WTC11 (cell line): ENCODE data around the gene MELK. TPM values are rescaled to one million over a fixed set of nuclear protein-coding genes. Genes with fewer than 3 reads are reported as not detected.

Source experiments
- ATAC-seq: fragments of 200-7000 bp; cut with Tn5 transposase; 2 replicates; pipeline ENCODE4 v1.10.0; 2021; ENCODE audit warnings: mild to moderate bottlenecking, moderate library complexity
- CTCF ChIA-PET: fragments of 300-600 bp; sonication (Branson Sonifier 250); formaldehyde crosslinking; loops from one replicate; lab custom pipeline; 2021; ENCODE audit warnings: antibody characterized with exemption; lab: Charles Lee
- POLR2A ChIA-PET: fragments of 350-600 bp; sonication (Branson Sonifier 250); formaldehyde crosslinking; loops from one replicate; lab custom pipeline; 2021; ENCODE audit warnings: antibody characterized with exemption; lab: Charles Lee
- DNase-seq: peaks from one replicate; pipeline ENCODE4 v3.0.0; 2021; ENCODE audit warnings: low spot score
- H3K27ac Mint-ChIP-seq: 2 replicates; pipeline ENCODE4 v1.8.0; 2021; ENCODE audit warnings: mixed read lengths
- H3K27me3 Mint-ChIP-seq: 2 replicates; pipeline ENCODE4 v1.8.0; 2021; ENCODE audit warnings: low read depth, mild to moderate bottlenecking, moderate library complexity, mixed read lengths
- H3K36me3 Mint-ChIP-seq: 2 replicates; pipeline ENCODE4 v1.8.0; 2021; ENCODE audit warnings: mixed read lengths
- H3K4me1 Mint-ChIP-seq: 2 replicates; pipeline ENCODE4 v1.8.0; 2022; ENCODE audit warnings: mixed read lengths
- H3K4me3 Mint-ChIP-seq: 2 replicates; pipeline ENCODE4 v1.8.0; 2021; ENCODE audit warnings: mild to moderate bottlenecking, moderate library complexity, mixed read lengths
- H3K9me3 Mint-ChIP-seq: 2 replicates; pipeline ENCODE4 v1.8.0; 2021; ENCODE audit warnings: mixed read lengths
- AR ChIP-seq: fragments of 250-450 bp; sonication (Bioruptor Pico); IDR thresholded peaks from 2 replicates; pipeline ENCODE4 v1.9.0; 2021; ENCODE audit warnings: mild to moderate bottlenecking
- ATF1 ChIP-seq: sonication (generic); formaldehyde crosslinking; IDR thresholded peaks from 2 replicates; pipeline ENCODE4 v1.8.1; 2023; ENCODE audit warnings: mild to moderate bottlenecking, moderate library complexity, missing genetic modification reagents
- ATF2 ChIP-seq: sonication (generic); formaldehyde crosslinking; IDR thresholded peaks from 2 replicates; pipeline ENCODE4 v1.8.1; 2022; ENCODE audit warnings: low read depth, missing genetic modification reagents, borderline replicate concordance
- CREM ChIP-seq: sonication (generic); formaldehyde crosslinking; IDR thresholded peaks from 2 replicates; pipeline ENCODE4 v1.8.1; 2022; ENCODE audit warnings: mild to moderate bottlenecking, missing genetic modification reagents, moderate library complexity
- EMX1 ChIP-seq: fragments of 250-450 bp; sonication (Bioruptor Pico); IDR thresholded peaks from 2 replicates; pipeline ENCODE4 v1.8.0; 2021; ENCODE audit warnings: mild to moderate bottlenecking
- FOXJ3 ChIP-seq: sonication (generic); formaldehyde crosslinking; IDR thresholded peaks from 2 replicates; pipeline ENCODE4 v1.9.0; 2021; ENCODE audit warnings: missing genetic modification reagents, mild to moderate bottlenecking, borderline replicate concordance
- GRHL2 ChIP-seq: fragments of 250-450 bp; sonication (Bioruptor Pico); IDR thresholded peaks from 2 replicates; pipeline ENCODE4 v1.8.0; 2022; ENCODE audit warnings: mild to moderate bottlenecking, moderate library complexity; ENCODE audit not compliant: insufficient replicate concordance, severe bottlenecking
- HMGA2 ChIP-seq: fragments of 250-450 bp; sonication (Bioruptor Pico); IDR thresholded peaks from 2 replicates; pipeline ENCODE4 v1.4.0; 2021; ENCODE audit warnings: mild to moderate bottlenecking, moderate library complexity
- IRF1 ChIP-seq: sonication (generic); formaldehyde crosslinking; IDR thresholded peaks from 2 replicates; pipeline ENCODE4 v1.8.0; 2023; ENCODE audit warnings: missing genetic modification reagents
- MLX ChIP-seq: sonication (generic); formaldehyde crosslinking; IDR thresholded peaks from 2 replicates; pipeline ENCODE4 v1.8.1; 2023; ENCODE audit warnings: mild to moderate bottlenecking, missing genetic modification reagents, moderate library complexity
- NFE2L1 ChIP-seq: sonication (generic); formaldehyde crosslinking; IDR thresholded peaks from 2 replicates; pipeline ENCODE4 v1.8.1; 2023; ENCODE audit warnings: missing genetic modification reagents
- PRRX2 ChIP-seq: fragments of 250-450 bp; sonication (Bioruptor Pico); IDR thresholded peaks from 2 replicates; pipeline ENCODE4 v1.8.0; 2021; ENCODE audit warnings: mild to moderate bottlenecking
- RELA ChIP-seq: sonication (generic); formaldehyde crosslinking; IDR thresholded peaks from 2 replicates; pipeline ENCODE4 v1.8.1; 2022; ENCODE audit warnings: missing genetic modification reagents, mild to moderate bottlenecking, borderline replicate concordance
- SMAD4 ChIP-seq: sonication (generic); formaldehyde crosslinking; IDR thresholded peaks from 2 replicates; pipeline ENCODE4 v1.8.0; 2022; ENCODE audit warnings: mild to moderate bottlenecking, missing genetic modification reagents
- ZNF138 ChIP-seq: sonication (generic); formaldehyde crosslinking; conservative IDR thresholded peaks from 2 replicates; pipeline ENCODE4 v1.8.1; 2022; ENCODE audit warnings: mild to moderate bottlenecking, moderate library complexity, missing genetic modification reagents
- ZNF232 ChIP-seq: sonication (generic); formaldehyde crosslinking; IDR thresholded peaks from 2 replicates; pipeline ENCODE4 v1.8.0; 2022; ENCODE audit warnings: mild to moderate bottlenecking, missing genetic modification reagents
- ZNF263 ChIP-seq: sonication (generic); formaldehyde crosslinking; IDR thresholded peaks from 2 replicates; pipeline ENCODE4 v1.8.1; 2022; ENCODE audit warnings: low read depth, mild to moderate bottlenecking, moderate library complexity, missing genetic modification reagents
- ZNF396 ChIP-seq: fragments of 250-450 bp; sonication (Bioruptor Pico); IDR thresholded peaks from 2 replicates; pipeline ENCODE4 v1.8.0; 2021; ENCODE audit warnings: mild to moderate bottlenecking, moderate library complexity, borderline replicate concordance
- ZNF423 ChIP-seq: fragments of 250-450 bp; sonication (Bioruptor Pico); IDR thresholded peaks from 2 replicates; pipeline ENCODE4 v2.1.2; 2022; ENCODE audit warnings: mild to moderate bottlenecking, moderate library complexity
- ZNF425 ChIP-seq: fragments of 250-450 bp; sonication (Bioruptor Pico); conservative IDR thresholded peaks from 2 replicates; pipeline ENCODE4 v1.9.0; 2021; ENCODE audit warnings: mild to moderate bottlenecking
- ZNF512 ChIP-seq: sonication (generic); formaldehyde crosslinking; IDR thresholded peaks from 2 replicates; pipeline ENCODE4 v1.8.1; 2022; ENCODE audit warnings: missing genetic modification reagents, borderline replicate concordance
- total RNA-seq: library from RNA; stranded (reverse); gene quantifications from 3 replicates; pipeline ENCODE4 v1.2.3, GENCODE V29; 2021

MELK gene
- total RNA-seq, 1 experiment from 2014 or later = 53.2 TPM

GRCh38 chr9:36609306-36609705, 36.6 kb downstream of the MELK start (continued):
- TF ChIP-seq CREM (CRISPR knock-in tag) (no peak), ZNF138 (CRISPR knock-in tag) (no peak), NFE2L1 (no peak), ZNF425 (CRISPR knock-in tag) (no peak)

GRCh38 chr9:36622121-36622520, 49.4 kb downstream of the MELK start:
- H3K9me3 Mint-ChIP-seq = no peaks in the 10 kb centered on the region
- H3K4me3 Mint-ChIP-seq = no peak overlapping the region
- H3K27ac Mint-ChIP-seq = no peak overlapping the region
- no peaks in the 10 kb centered on the region for H3K4me1 Mint-ChIP-seq
- ATAC-seq (no peak), DNase-seq (no peak)
- no peak for TF ChIP-seq HMGA2
- TF ChIP-seq ZNF232 (CRISPR knock-in tag) = no peak
- TF ChIP-seq RELA (CRISPR knock-in tag) = no peak
- no peak for TF ChIP-seq GRHL2 (CRISPR knock-in tag)
- no peak for TF ChIP-seq EMX1 (CRISPR knock-in tag)
- TF ChIP-seq ZNF512 (CRISPR knock-in tag) = no peak
- TF ChIP-seq ZNF263 (CRISPR knock-in tag) = no peak
- TF ChIP-seq FOXJ3 (CRISPR knock-in tag) = no peak
- TF ChIP-seq SMAD4 (CRISPR knock-in tag) = no peak
- TF ChIP-seq AR = no peak
- TF ChIP-seq PRRX2 (CRISPR knock-in tag) = no peak
- TF ChIP-seq ZNF423 (CRISPR knock-in tag) = no peak
- TF ChIP-seq ATF1 (CRISPR knock-in tag) = no peak
- TF ChIP-seq ATF2 = no peak
- TF ChIP-seq ZNF396 (CRISPR knock-in tag) = no peak
- no peak for TF ChIP-seq IRF1 (CRISPR knock-in tag)
- TF ChIP-seq MLX (CRISPR knock-in tag) = no peak
- POLR2A ChIA-PET = no interaction called here
- H3K27me3 Mint-ChIP-seq = no peaks in the 10 kb centered on the region
- CTCF ChIA-PET = no interaction called here
- peaks cover 9% of the 10 kb centered on the region for H3K36me3 Mint-ChIP-seq
